Omental fat pad (tissue), 4 donors: ENCODE data around the gene ZNF462. TPM values are rescaled to one million over a fixed set of nuclear protein-coding genes. Genes with fewer than 3 reads are reported as not detected.

ENCODE experiments used
- ATAC-seq: fragments of 150-250 bp; one replicate; pipeline ENCODE4 v1.9.1; 2016; ENCODE audit warnings: mild to moderate bottlenecking, moderate library complexity; ENCODE audit not compliant: low FRiP score
- DNase-seq: peaks from one replicate; pipeline ENCODE4 v3.0.0-alpha.2; 2019; ENCODE audit warnings: low spot score
- total RNA-seq, 4 donors: library from RNA; depleted of rRNA; stranded (reverse); fragments of >200 nt; gene quantifications; one replicate each; pipeline ENCODE4 v1.1.0, GENCODE V29; 2016
- TF ChIP-seq, protein P1 (sequence below), 3 donors: fragments of 450-650 bp; IDR thresholded peaks; one replicate each; pipeline ENCODE4 v1.5.1; 2016 to 2017; ENCODE audit warnings: antibody characterized with exemption in 3 of 3, mild to moderate bottlenecking in 3 of 3, moderate library complexity in 2 of 3

Gene ZNF462
- total RNA-seq, 4 donors from 2014 or later: 16.2 to 18.5 (median 16.7) TPM

GRCh38 chr9:107029146-107029545 lies 166.2 kb downstream of the ZNF462 start:
- TF ChIP-seq, protein P1, sequence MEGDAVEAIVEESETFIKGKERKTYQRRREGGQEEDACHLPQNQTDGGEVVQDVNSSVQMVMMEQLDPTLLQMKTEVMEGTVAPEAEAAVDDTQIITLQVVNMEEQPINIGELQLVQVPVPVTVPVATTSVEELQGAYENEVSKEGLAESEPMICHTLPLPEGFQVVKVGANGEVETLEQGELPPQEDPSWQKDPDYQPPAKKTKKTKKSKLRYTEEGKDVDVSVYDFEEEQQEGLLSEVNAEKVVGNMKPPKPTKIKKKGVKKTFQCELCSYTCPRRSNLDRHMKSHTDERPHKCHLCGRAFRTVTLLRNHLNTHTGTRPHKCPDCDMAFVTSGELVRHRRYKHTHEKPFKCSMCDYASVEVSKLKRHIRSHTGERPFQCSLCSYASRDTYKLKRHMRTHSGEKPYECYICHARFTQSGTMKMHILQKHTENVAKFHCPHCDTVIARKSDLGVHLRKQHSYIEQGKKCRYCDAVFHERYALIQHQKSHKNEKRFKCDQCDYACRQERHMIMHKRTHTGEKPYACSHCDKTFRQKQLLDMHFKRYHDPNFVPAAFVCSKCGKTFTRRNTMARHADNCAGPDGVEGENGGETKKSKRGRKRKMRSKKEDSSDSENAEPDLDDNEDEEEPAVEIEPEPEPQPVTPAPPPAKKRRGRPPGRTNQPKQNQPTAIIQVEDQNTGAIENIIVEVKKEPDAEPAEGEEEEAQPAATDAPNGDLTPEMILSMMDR (IDR thresholded peaks at IDR 0.05): no peak
- no peak for ATAC-seq

DNA sequence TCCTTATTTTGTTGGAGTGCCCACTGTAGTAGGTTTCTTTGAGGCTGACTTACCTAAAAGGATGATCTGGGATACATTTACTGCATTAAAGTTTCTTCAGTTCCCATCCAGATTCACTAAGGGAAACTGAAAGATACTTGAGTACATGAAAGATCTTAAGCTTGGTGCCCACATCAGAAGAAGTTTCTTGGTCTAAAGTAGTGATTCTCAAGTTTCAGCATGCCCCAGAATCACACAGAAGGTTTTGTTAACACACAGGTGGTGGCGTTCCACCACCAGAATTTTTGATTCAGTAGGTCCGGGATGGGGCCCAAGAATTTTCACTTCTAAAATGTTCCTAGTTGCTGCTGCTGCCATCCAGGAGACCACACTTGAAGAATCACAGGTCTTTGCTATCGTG lies 171.0 kb downstream of the ZNF462 start:
- ATAC-seq (no peak), DNase-seq (no peak)
- TF ChIP-seq, protein P1 (IDR thresholded peaks at IDR 0.05): no peak

More at GRCh38 chr9:107029146-107029545, 166.2 kb downstream of the ZNF462 start:
- DNase-seq: no peak

- no peak for DNase-seq
- ATAC-seq: no peak
- TF ChIP-seq, protein P1 (IDR thresholded peaks at IDR 0.05): no peak
Observed at GRCh38 chr9:107034831-107035230, 171.9 kb downstream of the ZNF462 start.

- DNase-seq (no peak), ATAC-seq (no peak)
- TF ChIP-seq, protein P1 (IDR thresholded peaks at IDR 0.05): no peak
Observed at GRCh38 chr9:107036367-107036766, 173.4 kb downstream of the ZNF462 start.

GRCh38 chr9:107039542-107039941 lies 176.6 kb downstream of the ZNF462 start:
- ATAC-seq: no peak
- TF ChIP-seq, protein P1 (IDR thresholded peaks at IDR 0.05): no peak

GRCh38 chr9:107042606-107043005 lies 179.6 kb downstream of the ZNF462 start:
- TF ChIP-seq, protein P1 (IDR thresholded peaks at IDR 0.05): no peak
- ATAC-seq: no peak

More at GRCh38 chr9:107039542-107039941, 176.6 kb downstream of the ZNF462 start:
- DNase-seq: no peak

GRCh38 chr9:107043886-107044285 lies 180.9 kb downstream of the ZNF462 start:
- ATAC-seq (no peak), DNase-seq (no peak)
- TF ChIP-seq, protein P1 (IDR thresholded peaks at IDR 0.05): no peak

More at GRCh38 chr9:107042606-107043005, 179.6 kb downstream of the ZNF462 start:
- no peak for DNase-seq
